ENCODE data around the gene SPIB.

DNA sequence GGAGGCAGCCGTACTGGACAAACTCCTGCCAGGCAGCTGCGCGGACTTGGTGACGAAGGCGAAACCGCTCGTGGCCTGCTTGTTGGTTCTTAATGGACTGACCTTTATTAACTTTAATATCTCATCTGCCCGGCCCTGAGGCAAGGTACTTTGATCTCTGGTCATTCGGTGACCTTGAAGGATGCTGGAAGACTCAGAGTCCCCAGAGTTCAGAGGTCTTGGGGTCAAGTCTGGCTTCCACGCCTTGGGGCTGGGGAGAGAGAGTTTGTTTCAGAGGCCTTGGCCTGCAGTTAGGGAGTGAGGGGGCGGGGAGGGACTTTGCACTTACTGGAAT is 47.9 kb downstream of the SPIB start:
- TF ChIP-seq CTCF (IDR thresholded peaks at IDR 0.05) = no peak
- no peak for TF ChIP-seq POLR2A (IDR thresholded peaks at IDR 0.05)
- TF ChIP-seq EP300 (IDR thresholded peaks at IDR 0.05) = no peak
